Epithelial cell of umbilical artery (primary cell): ENCODE data around the gene SRSF7. TPM values are rescaled to one million over a fixed set of nuclear protein-coding genes. Genes with fewer than 3 reads are reported as not detected.

ENCODE experiments used
- total RNA-seq: library from RNA; depleted of rRNA; stranded (reverse); fragments of >200 nt; gene quantifications from 2 replicates; pipeline ENCODE4 v1.2.3, GENCODE V29; 2014

Gene SRSF7
- 271 and 411 TPM in 2 replicates for total RNA-seq

GRCh38 chr2:38750891-38751595 is at the start of gene SRSF7:
Gene SRSF7 (minus strand): TSS chr2:38751361. CDS start chr2:38751256, 105 bp downstream.

Other genes starting within 250 kb of the SRSF7 start
- gene HNRNPLL, start 148.4 kb downstream of the SRSF7 start, total RNA-seq = 38.7 and 55.8 TPM in 2 replicates
- 8.8 and 13.1 TPM in 2 replicates for gene GALM, start 85.2 kb downstream of the SRSF7 start, total RNA-seq
- gene GEMIN6, start 26.8 kb upstream of the SRSF7 start, total RNA-seq = 13.0 and 18.2 TPM in 2 replicates
- gene DHX57, start 124.6 kb upstream of the SRSF7 start, total RNA-seq = 19.8 and 21.1 TPM in 2 replicates
- gene MORN2, start 124.6 kb upstream of the SRSF7 start, total RNA-seq = 17.9 and 29.2 TPM in 2 replicates
- 0.15 TPM in 1 of 2 replicates, not detected in the other for gene ARHGEF33, start 138.5 kb upstream of the SRSF7 start, total RNA-seq